Upper lobe of right lung (tissue), 1 donor: ENCODE data around the gene LRP2. TPM values are rescaled to one million over a fixed set of nuclear protein-coding genes. Genes with fewer than 3 reads are reported as not detected.

Source experiments
- ATAC-seq: fragments of 200-7000 bp; cut with Tn5 transposase; one replicate; pipeline ENCODE4 v1.9.1; 2020; ENCODE audit warnings: mild to moderate bottlenecking, moderate library complexity
- DNase-seq: peaks from one replicate; pipeline ENCODE4 v3.0.0-alpha.2; 2020
- H3K27ac ChIP-seq: fragments of 200-600 bp; one replicate; pipeline ENCODE4 v1.8.0; 2022
- H3K27me3 ChIP-seq: fragments of 200-600 bp; one replicate; pipeline ENCODE4 v1.8.0; 2022; ENCODE audit warnings: mild to moderate bottlenecking
- H3K36me3 ChIP-seq: fragments of 200-600 bp; one replicate; pipeline ENCODE4 v1.8.0; 2022
- H3K4me1 ChIP-seq: fragments of 200-600 bp; one replicate; pipeline ENCODE4 v1.8.0; 2022
- H3K4me3 ChIP-seq: fragments of 200-600 bp; one replicate; pipeline ENCODE4 v1.8.0; 2022; ENCODE audit warnings: mild to moderate bottlenecking
- H3K9me3 ChIP-seq: fragments of 200-600 bp; one replicate; pipeline ENCODE4 v1.8.0; 2022
- CTCF ChIP-seq: fragments of 200-600 bp; IDR thresholded peaks from one replicate; pipeline ENCODE4 v1.8.0; 2022; ENCODE audit warnings: antibody characterized with exemption
- intact Hi-C: fragments of 100-400 bp; cut with DNase I; formaldehyde crosslinking; loops from one replicate; pipeline ENCODE4 v1.11.0; 2022
- total RNA-seq: library from RNA; stranded (reverse); fragmentation: NEBNext Ultra II Directional; extraction: Animal tissue kit (Norgen Biotek cat#: 25700); gene quantifications from one replicate; pipeline ENCODE4 v1.2.1, GENCODE V29; 2021
- donor health status: DM: no; HTN: yes; CAD: no; lungs with severe emphysema.

LRP2 gene
- total RNA-seq, 1 donor from 2014 or later, result 36.6 TPM

- H3K27ac ChIP-seq, result no peak overlapping the region
- intact Hi-C loops, result no loop called here
- peak; percentile 80 for DNase-seq
- no peaks in the 10 kb centered on the region for H3K36me3 ChIP-seq
- TF ChIP-seq CTCF, result peak; percentile 82
- ATAC-seq, result peak; percentile 94
- no peaks in the 10 kb centered on the region for H3K9me3 ChIP-seq
- no peak overlapping the region for H3K4me3 ChIP-seq
- no peaks in the 10 kb centered on the region for H3K27me3 ChIP-seq
- H3K4me1 ChIP-seq, result peaks cover 12% of the 10 kb centered on the region
Observed at GRCh38 chr2:169109502-169110409, 252.6 kb downstream of the LRP2 start.

GRCh38 chr2:169108099-169108884, 254.0 kb downstream of the LRP2 start:
- DNase-seq (no peak), ATAC-seq (no peak)
- Histone ChIP-seq H3K9me3 (no peaks in the 10 kb centered on the region), H3K4me3 (no peak overlapping the region), H3K27me3 (no peaks in the 10 kb centered on the region), H3K27ac (peak overlapping the region; percentile 6), H3K4me1 (peaks cover 12% of the 10 kb centered on the region), H3K36me3 (no peaks in the 10 kb centered on the region)
- TF ChIP-seq CTCF, result no peak
- intact Hi-C loops, result no loop called here

- no peak overlapping the region for H3K27ac ChIP-seq
- no peak for TF ChIP-seq CTCF
- H3K4me1 ChIP-seq, result peaks cover 12% of the 10 kb centered on the region
- DNase-seq, result no peak
- H3K27me3 ChIP-seq, result no peaks in the 10 kb centered on the region
- intact Hi-C loops, result no loop called here
- H3K36me3 ChIP-seq, result no peaks in the 10 kb centered on the region
- no peaks in the 10 kb centered on the region for H3K9me3 ChIP-seq
- H3K4me3 ChIP-seq, result no peak overlapping the region
- peak; percentile 17 for ATAC-seq
Observed at GRCh38 chr2:169107645-169108044, 254.7 kb downstream of the LRP2 start.

GRCh38 chr2:169106563-169107545, 255.5 kb downstream of the LRP2 start:
- Histone ChIP-seq H3K9me3 (no peaks in the 10 kb centered on the region), H3K27ac (no peak overlapping the region), H3K4me3 (no peak overlapping the region), H3K4me1 (peaks cover 12% of the 10 kb centered on the region), H3K36me3 (no peaks in the 10 kb centered on the region), H3K27me3 (no peaks in the 10 kb centered on the region)
- no peak for DNase-seq
- intact Hi-C loops, result no loop called here
- peak; percentile 59 for ATAC-seq
- TF ChIP-seq CTCF, result no peak

- intact Hi-C loops, result no loop called here
- Histone ChIP-seq H3K27ac (no peak overlapping the region), H3K27me3 (no peaks in the 10 kb centered on the region), H3K4me1 (peaks cover 12% of the 10 kb centered on the region), H3K4me3 (no peak overlapping the region), H3K9me3 (no peaks in the 10 kb centered on the region), H3K36me3 (no peaks in the 10 kb centered on the region)
- TF ChIP-seq CTCF, result no peak
- DNase-seq, result no peak
- no peak for ATAC-seq
Observed at GRCh38 chr2:169106134-169106533, 256.2 kb downstream of the LRP2 start.
